ENCODE data around the gene ZNF444.

DNA sequence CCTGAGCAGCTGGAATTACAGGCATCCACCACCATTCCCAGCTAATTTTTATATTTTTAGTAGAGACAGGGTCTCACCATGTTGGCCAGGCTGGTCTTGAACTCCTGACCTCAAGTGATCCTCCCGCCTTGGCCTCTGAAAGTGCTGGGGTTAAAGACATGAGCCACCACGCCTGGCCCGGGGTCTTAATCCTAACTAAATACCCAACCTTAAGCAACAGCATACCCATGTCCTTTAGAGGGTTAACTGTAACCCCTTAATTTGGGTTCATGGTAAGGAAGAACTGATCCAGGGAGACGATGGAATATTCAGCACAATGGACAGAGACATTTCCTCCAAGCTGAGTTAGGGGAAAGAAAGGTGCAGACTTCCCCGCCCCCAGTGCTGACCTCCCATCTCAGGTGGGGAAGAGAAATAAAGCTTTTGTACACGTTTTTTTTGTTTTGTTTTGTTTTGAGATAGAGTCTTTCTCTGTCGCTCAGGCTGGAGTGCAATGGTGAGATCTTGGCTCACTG, 26.0 kb downstream of the ZNF444 start:
- TF ChIP-seq, protein P1, sequence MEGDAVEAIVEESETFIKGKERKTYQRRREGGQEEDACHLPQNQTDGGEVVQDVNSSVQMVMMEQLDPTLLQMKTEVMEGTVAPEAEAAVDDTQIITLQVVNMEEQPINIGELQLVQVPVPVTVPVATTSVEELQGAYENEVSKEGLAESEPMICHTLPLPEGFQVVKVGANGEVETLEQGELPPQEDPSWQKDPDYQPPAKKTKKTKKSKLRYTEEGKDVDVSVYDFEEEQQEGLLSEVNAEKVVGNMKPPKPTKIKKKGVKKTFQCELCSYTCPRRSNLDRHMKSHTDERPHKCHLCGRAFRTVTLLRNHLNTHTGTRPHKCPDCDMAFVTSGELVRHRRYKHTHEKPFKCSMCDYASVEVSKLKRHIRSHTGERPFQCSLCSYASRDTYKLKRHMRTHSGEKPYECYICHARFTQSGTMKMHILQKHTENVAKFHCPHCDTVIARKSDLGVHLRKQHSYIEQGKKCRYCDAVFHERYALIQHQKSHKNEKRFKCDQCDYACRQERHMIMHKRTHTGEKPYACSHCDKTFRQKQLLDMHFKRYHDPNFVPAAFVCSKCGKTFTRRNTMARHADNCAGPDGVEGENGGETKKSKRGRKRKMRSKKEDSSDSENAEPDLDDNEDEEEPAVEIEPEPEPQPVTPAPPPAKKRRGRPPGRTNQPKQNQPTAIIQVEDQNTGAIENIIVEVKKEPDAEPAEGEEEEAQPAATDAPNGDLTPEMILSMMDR (IDR thresholded peaks at IDR 0.05 in 4 of 5, conservative IDR thresholded peaks at IDR 0.05 in 1 of 5): no peak
- no peak for TF ChIP-seq POLR2A (IDR thresholded peaks at IDR 0.05)

Data from gastrocnemius medialis (tissue), 4 donors.